ENCODE measurements around the gene PAFAH1B2.
"Not testable (repeated sequence)": the region's sequence is repeated elsewhere in the genome, so short reads cannot be mapped to it uniquely, and the experiment has no call there.

Gene PAFAH1B2

GRCh38 chr11:117206111-117206510 is 62.0 kb downstream of the PAFAH1B2 start:
- DNase-seq, result not testable (repeated sequence)

- DNase-seq, result not testable (repeated sequence)
These were observed 62.8 kb downstream of the PAFAH1B2 start for GRCh38 chr11:117206859-117207258.

GRCh38 chr11:117207481-117207880 is 63.4 kb downstream of the PAFAH1B2 start:
- DNase-seq, result not testable (repeated sequence)

DNA sequence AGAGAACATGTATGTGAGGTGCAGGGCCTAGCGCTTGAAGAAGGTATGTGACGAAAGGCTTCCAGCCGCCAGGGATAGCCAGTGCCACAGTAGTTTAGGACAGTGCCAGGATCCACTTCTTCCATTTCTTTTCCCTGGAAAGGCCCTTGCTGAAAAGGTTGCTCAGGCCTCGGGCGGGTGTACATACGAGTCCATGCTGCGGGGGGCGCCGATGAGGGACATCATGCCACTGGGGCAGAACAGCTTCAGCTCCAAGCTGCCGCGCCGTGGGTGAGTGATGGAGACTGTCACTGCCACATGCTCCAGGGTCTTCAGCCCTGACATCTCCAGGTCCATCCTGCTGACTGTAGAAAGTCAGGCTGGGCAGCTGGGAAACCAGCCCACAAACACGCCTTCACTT is 64.6 kb downstream of the PAFAH1B2 start:
- DNase-seq, result not testable (repeated sequence)

- DNase-seq, result not testable (repeated sequence)
These were observed 65.5 kb downstream of the PAFAH1B2 start for GRCh38 chr11:117209351-117210125.

- DNase-seq, result no peak
These were observed 66.5 kb downstream of the PAFAH1B2 start for GRCh38 chr11:117210620-117211019.

DNA sequence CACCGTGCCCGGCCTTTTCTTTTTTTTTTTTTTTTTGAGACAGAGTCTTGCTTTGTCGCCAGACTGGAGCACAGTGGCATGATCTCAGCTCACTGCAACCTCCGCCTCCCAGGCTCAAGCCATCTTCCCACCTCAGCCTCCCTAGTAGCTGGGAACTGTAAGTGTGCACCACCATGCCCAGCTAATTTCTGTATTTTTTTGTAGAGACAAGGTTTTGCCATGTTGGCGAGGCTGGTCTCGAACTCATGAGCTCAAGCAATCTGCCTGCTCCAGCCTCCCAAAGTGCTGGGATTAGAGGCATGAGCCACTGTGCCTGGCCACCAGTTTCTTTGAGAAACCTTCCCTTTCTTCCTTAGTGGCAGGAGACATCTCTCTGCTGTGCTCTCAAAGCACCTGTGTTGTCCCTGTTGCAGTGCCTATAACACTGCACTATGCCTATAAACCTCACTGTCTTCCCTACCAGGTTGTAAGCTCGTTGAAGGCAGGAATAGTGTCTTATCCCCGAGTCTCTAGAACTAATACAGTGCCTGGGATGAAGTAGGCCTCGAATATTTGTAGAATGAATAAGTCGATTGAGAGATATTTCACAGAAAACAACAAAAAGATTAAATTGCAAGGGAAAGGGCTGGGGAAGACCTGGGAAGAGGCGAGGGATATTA is 68.7 kb downstream of the PAFAH1B2 start:
- DNase-seq, result no peak

DNA sequence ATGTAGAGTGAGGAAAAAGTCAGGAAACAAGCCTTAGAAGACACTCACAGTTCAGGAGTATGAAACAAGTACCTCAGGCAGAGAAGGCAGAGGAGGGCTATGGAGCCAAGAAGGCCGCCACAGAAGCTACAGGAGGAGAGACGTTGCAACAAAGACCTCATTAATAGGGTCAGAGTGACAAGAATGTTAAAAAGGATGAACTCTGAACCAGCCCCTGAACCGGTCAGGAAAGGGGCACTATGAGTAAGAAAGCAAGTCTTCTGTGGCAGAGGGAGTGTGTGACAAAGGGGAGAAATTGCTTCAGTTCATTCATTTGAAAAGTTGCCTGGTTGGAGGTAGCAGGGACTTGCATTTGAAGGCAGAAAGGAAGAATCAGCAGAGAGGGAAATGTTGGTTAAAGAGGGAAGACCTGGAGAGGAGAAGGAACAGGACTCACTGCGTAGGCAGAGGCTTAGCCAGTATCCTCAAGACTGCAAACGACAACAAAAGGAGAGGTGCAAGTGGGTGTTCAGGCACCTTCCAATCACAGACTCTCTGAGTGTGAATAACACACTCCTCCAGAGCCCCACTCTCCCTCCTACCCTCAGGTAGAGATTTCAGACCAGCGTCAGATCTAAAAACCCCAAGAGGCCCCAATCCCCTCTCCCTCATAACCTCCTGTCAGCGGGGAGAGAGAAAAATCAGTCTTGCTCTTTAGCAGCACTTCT is 70.5 kb downstream of the PAFAH1B2 start:
- no peak for DNase-seq

- no peak for DNase-seq
These were observed 73.3 kb downstream of the PAFAH1B2 start for GRCh38 chr11:117217141-117218084.

DNA sequence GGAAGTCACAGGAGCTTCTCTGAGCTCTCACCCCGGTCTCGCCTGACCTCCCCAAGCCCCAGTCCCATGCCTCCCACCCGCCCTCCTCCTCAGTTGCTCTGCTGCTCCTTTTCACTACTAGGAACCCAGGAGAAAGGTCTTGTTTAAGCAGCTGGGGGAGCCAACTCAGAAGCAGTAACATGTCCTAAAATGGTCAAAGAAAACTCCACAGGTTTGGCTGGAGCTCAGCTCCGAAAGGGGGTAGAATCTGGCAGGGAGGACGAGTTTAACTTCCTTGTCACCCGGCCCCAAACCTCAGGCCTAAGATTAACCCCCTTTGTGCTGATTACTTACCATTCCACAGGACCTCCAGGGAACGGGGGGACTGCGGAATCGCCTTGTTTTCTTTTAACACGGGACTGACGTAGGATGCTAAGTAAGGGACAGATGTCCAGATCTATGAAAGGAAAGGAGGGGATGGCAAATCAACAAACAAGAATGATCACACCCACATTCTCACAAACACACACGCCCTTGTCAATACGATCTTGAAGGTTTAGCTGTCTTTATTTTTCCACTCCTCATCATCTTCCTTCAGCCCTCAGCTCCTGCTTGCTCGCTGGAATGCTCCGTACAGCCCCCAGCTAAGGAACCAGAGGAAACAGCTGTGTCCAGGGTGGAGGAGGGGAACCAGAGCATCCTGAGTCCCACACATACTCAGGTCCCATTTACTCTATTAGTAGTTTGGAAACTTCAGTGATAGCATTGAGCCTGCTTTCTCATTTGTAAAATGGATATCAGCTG is 74.2 kb downstream of the PAFAH1B2 start:
- no peak for DNase-seq

DNA sequence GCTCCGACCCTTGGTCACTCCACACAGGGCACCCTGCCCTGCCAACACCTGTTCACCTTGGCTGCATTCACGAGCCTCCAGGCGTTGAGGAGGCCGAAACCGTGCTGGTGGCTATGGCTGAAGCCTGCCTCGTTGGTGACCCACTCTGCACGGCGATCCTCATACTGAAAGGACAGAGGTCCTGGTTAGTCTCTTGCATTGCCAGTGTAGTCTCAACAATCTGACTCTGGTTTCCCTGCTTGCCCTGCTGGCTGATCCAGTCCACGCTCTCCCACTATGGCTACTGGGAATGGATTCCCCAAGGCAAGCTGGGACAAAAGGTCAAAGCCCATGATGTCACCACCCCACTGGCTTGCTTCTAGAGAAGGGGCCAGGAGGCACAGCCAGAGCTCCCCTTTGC is 74.9 kb downstream of the PAFAH1B2 start:
- no peak for DNase-seq

DNA sequence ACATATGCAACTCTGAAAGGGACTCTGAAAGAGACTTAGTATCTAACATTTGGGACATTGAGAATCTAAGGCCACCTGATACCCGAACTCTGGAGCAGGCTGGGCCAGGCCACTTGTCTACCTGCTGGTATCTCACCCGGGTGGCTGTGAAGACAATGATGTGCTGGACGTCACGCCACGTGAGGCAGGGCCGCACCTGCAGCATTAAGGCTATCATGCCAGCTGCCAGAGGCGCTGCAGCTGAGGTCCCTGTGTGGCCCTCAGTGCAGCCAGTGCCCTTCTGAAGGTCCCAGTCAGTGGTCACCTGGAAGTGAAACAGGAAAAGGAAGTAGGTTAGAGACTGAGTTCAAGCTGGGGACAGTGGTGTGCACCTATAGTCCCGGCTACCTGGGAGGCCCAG is 75.4 kb downstream of the PAFAH1B2 start:
- no peak for DNase-seq

GRCh38 chr11:117219995-117220394 is 75.9 kb downstream of the PAFAH1B2 start:
- DNase-seq, result no peak

GRCh38 chr11:117220568-117220967 is 76.5 kb downstream of the PAFAH1B2 start:
- no peak for DNase-seq

- DNase-seq, result no peak
These were observed 77.1 kb downstream of the PAFAH1B2 start for GRCh38 chr11:117220999-117221774.

GRCh38 chr11:117221775-117222517 is 77.9 kb downstream of the PAFAH1B2 start:
- peak; percentile 42 for DNase-seq

GRCh38 chr11:117222991-117223740 is 79.1 kb downstream of the PAFAH1B2 start:
- DNase-seq, result no peak

DNA sequence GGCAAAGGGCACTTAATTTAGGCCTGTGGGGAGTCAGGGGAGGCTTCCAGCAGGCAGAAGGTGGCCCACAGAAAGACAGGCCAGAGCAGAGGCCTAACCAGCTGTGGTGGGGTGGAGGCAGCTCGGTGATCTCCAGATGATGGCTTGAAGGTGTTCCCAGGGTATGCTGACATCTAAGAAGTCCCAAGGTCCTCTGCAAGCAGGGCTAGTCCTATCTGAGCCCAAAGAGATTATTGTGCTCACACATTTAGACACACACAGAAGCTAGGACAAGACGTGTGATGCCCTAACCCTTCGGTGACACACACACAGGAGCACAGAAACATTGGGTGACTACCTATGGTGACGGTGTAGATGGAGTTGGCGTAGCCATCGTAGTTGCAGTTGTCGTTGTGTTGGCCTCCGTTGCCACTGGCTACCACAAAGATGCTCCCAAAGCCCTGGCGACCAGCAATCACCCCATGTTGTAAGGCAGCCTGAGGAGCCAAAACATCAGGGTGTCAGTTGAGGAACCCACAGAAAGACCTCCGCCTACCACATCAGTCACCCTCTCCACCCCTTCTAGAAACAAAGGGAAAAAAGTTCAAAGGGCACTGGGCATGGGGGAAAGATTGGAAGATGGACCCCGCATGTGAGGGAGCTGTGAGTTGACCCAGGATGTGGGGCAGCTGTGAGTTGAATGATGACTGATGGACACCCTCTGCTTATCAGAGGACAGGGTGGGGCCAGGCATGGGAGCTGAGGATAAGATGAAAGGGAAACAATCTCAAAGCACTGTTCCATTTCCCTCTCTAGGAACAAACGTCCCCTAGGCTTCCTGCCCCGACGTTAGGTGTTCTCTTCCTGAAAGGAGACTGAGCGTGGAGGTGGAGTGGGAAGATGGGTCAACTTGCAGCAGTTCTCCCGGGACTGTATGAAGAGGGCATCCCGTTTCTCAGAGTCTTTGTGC is 79.9 kb downstream of the PAFAH1B2 start:
- DNase-seq, result no peak
